SH-SY5Y (cell line): ENCODE data around the gene C1QTNF8.

ENCODE experiments used
- GATA2 ChIP-seq: IDR thresholded peaks from 2 replicates; pipeline ENCODE4 v1.6.1; 2011; ENCODE audit warnings: mild to moderate bottlenecking, low read depth, low read length
- GATA3 ChIP-seq: IDR thresholded peaks from 2 replicates; pipeline ENCODE4 v1.6.1; 2011; ENCODE audit warnings: low read depth, mild to moderate bottlenecking, low read length, moderate library complexity

Gene C1QTNF8

DNA sequence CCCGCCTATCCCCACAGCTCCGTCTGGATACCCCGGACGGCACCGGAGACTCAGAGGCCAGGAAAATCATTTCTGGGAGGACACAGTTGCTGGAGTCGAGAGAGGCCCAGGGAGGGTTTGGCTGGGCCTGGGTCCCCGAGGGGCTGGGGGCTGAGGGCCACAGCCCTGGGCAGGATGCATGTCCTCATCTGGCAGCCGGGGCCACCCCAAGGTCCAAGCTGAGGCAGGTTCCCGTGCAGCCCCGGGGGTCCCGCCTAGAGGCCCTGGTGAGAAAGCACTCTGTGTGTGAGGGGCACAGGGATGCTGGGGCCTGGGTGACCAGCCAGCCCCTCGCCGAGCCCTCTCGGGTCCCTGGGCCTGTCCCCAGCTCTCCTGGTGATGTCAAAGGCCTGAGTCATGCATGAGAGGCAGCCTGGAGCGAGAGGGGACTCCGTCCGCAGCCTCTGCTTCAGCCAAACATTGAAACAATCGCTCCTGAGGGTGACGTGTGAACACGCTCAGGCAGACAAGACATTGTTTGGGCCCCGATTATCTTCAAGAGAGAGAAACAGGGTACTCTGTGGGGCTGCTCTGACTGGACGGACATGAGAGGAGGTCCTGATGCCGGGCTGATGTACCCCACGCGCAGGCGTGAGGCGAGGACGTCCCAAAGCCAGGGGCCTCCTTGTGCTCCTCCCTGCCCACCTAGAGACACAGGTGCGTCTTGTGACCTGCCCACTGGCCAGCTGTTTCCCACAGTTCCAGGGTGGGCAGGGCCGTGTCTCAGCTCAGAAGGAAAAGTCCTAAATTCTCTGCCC, 25.8 kb upstream of the C1QTNF8 start:
- no peak for TF ChIP-seq GATA3
- TF ChIP-seq GATA2: no peak

DNA sequence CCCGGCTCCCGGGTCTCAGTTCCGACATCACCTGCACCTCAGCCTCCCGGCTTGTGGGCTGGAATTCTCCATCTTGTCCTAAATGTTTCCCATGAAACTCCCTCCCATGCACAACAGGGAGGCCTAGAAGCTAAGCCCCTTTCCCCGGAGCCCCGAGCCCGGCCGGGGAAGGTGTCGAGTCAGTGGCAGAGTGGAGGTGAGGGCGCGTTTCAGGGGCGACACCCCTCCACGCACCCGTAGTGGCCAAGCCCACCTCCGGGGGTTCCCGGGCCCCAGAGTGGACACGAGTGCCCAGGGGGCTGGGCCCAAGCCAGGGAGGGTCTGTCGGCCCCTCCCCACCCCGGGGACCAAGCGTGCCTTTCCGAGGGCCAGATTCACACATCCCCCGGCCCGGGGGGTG, 25.0 kb upstream of the C1QTNF8 start:
- TF ChIP-seq GATA2 (no peak), GATA3 (no peak)

DNA sequence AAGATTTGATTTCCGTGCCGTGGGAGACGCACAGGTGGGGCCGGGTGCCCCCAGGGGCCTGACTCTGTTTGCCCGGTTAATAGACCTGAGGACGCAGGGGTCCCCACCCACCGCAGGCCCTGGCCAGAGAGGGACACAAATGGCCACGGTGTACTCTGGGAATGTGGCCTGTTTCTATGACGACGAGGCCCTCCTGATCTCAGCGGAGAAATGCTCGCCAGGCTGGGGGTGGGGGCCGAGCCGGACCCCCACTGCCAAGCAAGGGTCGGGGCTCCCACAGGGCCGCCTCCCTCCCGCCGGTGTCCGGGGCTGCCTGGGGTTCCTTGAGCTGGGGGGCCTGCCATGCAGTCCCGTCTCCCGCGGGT, 24.5 kb upstream of the C1QTNF8 start:
- TF ChIP-seq GATA3: no peak
- no peak for TF ChIP-seq GATA2

DNA sequence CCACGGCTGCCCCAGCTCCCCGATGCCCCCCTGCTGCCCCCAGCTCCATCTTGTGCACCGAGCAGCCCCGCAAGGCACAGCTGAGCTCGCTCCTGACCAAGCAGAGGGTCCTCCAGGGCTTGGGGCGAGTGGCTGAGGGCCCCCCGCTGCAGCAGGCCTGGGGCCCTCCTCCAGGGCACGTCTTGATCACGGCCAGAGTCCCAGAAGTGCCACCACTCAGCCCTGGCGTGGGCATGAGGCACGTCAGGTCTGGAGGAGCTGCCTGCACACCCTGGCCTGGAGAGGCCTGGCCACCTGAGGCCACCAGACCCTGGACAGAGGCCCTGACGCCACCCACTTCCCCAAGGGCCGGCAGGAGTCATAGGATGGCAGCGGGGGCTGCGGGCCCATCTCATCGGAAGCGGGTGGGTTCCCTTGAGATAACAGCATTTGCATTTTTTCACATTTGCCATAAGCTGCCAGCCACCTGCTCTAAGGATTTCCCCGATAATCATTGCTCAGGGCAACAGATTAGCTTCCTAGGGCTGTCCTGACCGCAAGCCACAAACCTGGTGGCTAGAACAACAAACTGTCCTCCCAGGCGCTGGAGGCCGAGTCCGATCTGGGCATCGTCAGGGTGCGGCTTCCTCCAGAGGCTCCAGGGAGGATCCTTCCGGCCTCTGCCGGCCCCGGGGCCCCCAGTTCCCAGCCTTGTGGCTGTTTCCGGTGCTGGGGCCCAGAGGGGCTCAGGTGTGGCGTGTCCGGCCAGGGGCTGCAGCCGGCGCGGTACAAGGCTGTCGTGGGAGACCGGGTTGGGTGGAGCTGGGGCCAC, 23.9 kb upstream of the C1QTNF8 start:
- TF ChIP-seq GATA2 (no peak), GATA3 (no peak)

DNA sequence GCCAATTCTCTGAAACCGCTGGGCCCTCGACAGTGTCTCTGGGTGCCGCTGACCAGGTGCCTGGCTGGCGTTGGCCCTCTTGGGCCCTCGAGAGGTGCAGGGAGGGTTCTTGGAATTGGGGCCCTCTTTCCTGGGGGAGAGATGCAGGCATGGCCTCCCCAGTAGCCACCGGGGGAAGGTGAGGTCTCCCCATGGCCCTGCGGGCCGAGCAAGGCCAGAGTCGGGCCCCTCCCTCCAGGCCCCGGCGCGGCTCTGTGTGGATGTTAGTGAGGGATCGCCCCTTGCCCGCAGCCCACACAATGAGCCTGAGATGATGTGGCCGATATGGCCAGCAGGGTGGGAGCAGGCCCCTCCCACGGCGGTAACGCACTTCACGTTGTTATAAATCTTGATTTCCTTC, 23.1 kb upstream of the C1QTNF8 start:
- no peak for TF ChIP-seq GATA3
- no peak for TF ChIP-seq GATA2

DNA sequence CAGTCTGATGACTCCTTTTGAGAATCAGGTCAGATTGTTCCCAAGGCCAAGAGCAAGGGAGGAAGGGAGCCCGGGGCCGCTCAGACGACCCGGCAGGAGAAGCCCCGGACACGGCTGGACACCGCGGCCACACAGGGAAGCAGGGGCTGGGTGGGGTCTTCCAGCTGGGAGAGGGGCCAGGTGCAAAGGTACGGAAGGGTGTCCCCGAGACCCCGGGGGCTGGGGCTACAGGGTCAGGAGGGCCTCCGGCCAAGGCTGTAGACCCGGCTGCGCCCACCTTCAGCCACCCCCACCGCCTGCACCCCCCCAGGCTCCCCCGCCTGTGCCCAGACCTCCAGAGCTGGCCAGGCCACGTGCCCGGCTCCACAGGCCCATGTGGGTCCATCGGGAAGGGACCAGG, 21.9 kb upstream of the C1QTNF8 start:
- TF ChIP-seq GATA2 (no peak), GATA3 (no peak)

DNA sequence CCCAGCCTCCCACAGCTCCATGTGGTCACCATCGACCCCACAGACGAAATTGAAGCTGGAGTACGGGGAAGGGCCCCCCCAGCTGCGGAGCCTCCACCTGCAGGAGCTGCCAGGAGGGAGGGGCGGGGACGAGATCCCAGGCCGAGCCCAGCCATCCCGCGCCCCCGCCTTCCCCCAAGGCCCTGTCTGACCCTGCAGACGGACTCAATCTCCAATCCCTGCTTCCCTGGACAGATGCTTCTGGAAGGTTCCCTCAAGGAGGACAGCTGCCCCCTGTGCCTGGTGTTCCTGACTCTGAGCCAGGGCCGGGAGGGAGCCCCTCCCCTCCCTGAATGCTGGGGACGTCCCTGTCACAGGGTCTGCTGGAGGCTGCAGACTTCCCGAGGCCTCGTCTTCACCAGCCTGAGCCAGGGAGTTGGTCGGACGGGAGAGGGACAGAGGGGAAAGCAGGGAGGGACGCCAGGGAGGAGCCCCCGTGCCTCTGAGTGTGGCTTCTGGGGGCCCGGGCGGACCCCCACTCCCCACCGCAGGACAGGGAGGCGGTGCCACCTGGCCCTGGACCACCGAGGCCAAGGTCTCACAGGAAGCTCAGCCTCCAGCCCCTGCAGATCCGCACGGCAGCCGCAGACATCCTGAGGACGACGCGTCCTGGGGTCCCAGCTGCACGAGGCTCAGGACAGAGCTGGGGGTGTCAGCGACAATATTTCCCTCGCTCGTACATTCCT, 21.3 kb upstream of the C1QTNF8 start:
- no peak for TF ChIP-seq GATA2
- no peak for TF ChIP-seq GATA3

DNA sequence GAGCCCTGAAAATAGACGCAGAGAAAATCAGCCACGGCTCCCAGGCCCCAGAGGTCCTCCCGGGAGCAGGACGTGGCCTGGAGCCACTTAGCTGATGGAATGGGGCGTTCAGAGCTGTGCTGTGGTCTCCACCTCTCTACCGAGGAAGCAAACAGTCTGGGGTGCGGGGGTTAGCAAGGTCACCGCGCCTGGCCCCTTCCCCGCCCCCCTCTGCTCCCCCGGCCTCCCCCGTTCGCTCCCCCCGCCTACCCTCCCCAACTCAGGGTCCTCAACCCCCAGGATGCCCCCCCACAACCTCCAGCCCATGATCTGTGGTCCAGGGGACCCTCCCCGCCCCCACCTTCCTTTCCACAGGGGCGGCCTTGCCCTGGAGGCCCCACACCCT, 20.6 kb upstream of the C1QTNF8 start:
- TF ChIP-seq GATA2: no peak
- no peak for TF ChIP-seq GATA3

DNA sequence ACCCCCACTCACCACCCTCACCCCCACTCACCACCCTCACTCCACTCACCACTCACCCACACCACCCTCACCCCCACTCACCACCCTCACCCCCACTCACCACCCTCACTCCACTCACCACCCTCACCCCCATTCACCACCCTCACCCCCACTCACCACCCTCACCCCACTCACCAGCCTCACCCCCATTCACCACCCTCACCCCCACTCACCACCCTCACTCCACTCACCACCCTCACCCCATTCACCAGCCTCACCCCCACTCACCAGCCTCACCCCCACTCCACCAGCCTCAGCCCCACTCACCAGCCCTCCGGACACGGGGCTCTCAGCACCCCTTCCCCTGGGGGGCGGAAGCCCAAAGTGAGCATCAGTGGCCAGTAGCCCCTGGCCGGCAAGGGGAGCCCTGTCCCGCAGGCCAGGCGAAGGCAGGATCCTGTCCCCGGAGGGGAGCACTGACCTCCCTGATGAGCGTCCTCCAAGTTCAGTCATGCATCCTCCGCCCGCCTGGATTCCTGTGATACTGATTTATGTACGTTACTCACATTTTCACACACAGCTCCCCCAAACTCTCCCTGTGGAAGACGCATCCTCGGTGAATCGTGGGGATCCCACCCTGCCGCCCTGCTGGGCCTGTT, 18.0 kb upstream of the C1QTNF8 start:
- no peak for TF ChIP-seq GATA3

DNA sequence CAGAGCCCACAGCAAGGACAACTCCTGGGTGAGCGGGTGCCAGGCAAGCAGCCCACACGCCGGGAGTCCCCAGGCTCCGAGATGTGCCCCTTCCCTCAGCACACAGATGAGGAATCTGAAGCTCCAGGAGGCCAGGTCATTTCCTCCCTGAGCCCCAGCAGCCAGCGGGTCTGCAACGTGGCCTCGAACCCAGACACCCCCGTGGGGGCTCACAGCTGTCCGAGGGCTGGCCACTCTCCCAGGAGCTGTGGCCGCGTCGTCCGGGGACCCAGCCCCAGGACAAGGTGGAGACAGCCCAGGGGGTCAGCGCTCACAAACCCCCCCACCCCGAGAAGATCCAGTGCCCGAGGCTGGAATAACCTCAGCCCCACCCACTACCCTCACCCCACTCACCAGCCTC, 17.4 kb upstream of the C1QTNF8 start:
- no peak for TF ChIP-seq GATA3
- TF ChIP-seq GATA2: no peak

DNA sequence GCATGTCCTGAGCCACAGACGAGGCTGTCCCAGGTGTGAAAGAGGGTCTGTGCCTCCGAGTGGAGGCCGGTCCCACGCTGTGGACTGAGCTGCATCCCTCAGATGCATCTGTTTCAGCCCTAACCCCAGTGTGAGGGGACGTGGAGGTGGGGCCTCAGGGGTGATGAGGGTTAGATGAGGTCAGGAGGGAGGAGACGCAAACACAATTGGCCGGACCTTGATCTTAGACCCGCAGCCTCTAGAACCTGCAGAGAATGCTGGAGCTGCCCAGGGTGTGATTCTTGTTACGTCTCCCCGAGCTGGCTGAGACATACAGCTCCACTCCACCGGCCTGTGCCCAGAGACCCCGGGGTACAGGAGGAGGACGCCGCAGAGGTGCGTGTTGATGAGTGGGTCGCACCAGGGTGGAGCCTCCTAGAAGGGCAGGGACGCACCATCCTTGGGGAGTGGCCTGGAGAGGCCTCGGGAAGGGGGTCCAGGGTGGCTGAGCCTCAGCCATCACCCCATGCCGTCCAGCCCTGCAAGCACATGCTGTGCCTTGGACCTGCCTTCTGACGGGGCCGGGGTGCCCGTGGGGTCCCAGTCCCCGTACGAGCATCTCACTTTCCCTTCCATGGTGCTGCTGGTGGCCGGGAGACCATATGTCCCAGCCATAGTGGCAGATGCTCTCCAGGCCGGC, 16.6 kb upstream of the C1QTNF8 start:
- TF ChIP-seq GATA2: no peak
- TF ChIP-seq GATA3: no peak

DNA sequence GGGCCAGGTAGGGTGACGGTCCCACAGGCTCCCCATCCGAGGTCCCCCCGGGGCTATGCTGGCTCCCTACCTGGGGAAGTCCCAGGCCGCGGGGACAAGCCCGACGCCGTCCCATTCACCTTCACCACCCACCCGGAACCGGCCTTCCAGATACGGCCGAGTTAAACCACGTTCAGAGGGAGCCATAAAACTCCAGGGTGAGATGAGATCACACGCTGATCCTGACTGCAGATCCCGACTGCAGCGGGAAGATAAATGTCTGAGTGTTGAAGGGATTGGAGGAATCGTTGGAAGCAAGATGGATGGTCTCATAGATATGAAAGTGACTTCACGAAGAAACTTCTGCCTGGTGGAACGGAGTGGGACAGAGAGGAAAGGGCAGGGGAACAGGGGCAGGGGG, 13.6 kb upstream of the C1QTNF8 start:
- TF ChIP-seq GATA3 (no peak), GATA2 (no peak)
